Ishikawa (cell line): ENCODE measurements around the gene TIFAB.

Source experiments
- CEBPB ChIP-seq: IDR thresholded peaks from 2 replicates; pipeline ENCODE4 v1.6.1; 2012
- CREB1 ChIP-seq: IDR thresholded peaks from 2 replicates; pipeline ENCODE4 v1.6.1; 2012; ENCODE audit warnings: low read depth
- EGR1 ChIP-seq: IDR thresholded peaks from 2 replicates; pipeline ENCODE4 v1.6.1; 2012
- EP300 ChIP-seq: IDR thresholded peaks from 2 replicates; pipeline ENCODE4 v1.6.1; 2012; ENCODE audit warnings: borderline replicate concordance
- FOXM1 ChIP-seq: IDR thresholded peaks from 2 replicates; pipeline ENCODE4 v1.6.1; 2012; ENCODE audit warnings: low read depth, borderline replicate concordance
- NFIC ChIP-seq: IDR thresholded peaks from 2 replicates; pipeline ENCODE4 v1.6.1; 2012
- RAD21 ChIP-seq: IDR thresholded peaks from 2 replicates; pipeline ENCODE4 v1.6.1; 2012; ENCODE audit warnings: low read depth
- TAF1 ChIP-seq: IDR thresholded peaks from 2 replicates; pipeline ENCODE4 v1.6.1; 2012; ENCODE audit warnings: low read depth, mild to moderate bottlenecking
- TCF12 ChIP-seq: IDR thresholded peaks from 2 replicates; pipeline ENCODE4 v1.6.1; 2012; ENCODE audit warnings: low read depth
- TEAD4 ChIP-seq: IDR thresholded peaks from 2 replicates; pipeline ENCODE4 v1.6.1; 2012
- YY1 ChIP-seq: IDR thresholded peaks from 2 replicates; pipeline ENCODE4 v1.6.1; 2012; ENCODE audit warnings: low read depth
- ZBTB7A ChIP-seq: IDR thresholded peaks from 2 replicates; pipeline ENCODE4 v1.6.1; 2012; ENCODE audit warnings: low read depth
- TF ChIP-seq, protein P1 (sequence below): IDR thresholded peaks from 2 replicates; pipeline ENCODE4 v1.6.1; 2012
- TF ChIP-seq, protein P2 (sequence below): IDR thresholded peaks from 2 replicates; pipeline ENCODE4 v1.6.1; 2012
- TF ChIP-seq, protein P3 (sequence below): IDR thresholded peaks from 2 replicates; pipeline ENCODE4 v1.6.1; 2012; ENCODE audit warnings: low read depth, mild to moderate bottlenecking

Gene TIFAB

DNA sequence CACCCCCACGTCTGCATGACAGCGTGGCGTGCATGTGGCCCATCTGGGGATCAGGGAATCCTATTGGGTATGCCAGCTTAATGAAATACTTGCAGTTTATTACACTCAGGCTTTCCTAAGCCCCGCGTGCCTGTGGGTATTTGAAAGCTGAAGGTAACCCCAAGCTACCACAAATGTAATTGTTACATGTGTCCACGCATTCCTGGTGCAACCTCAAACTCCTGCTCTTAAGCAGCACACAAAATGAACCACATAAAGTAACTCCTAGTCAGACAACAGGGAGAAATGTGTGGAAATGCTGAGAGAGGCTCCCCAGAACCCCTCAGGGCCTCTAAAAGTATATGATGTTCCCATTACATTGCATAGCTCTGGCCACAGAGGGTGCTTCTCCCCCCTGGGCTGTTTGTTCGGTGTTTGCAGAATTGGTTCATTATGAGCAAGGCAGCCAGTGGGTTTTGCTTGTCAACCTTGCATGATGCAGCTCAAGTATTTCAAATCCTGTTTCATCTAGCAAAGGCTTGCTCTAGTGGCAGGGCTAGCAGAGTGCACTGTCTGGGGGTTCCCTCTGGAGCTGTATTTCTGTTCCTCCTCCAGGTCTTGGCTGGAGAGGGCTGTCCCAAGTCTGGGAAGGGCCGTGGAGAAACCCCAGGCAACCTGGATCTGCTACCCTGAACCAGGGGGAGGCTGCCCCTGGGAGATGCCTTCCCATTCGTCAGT is 3.2 kb downstream of the TIFAB start:
- TF ChIP-seq RAD21 (no peak), TAF1 (no peak)
- TF ChIP-seq, protein P1, sequence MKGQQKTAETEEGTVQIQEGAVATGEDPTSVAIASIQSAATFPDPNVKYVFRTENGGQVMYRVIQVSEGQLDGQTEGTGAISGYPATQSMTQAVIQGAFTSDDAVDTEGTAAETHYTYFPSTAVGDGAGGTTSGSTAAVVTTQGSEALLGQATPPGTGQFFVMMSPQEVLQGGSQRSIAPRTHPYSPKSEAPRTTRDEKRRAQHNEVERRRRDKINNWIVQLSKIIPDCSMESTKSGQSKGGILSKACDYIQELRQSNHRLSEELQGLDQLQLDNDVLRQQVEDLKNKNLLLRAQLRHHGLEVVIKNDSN = no peak

DNA sequence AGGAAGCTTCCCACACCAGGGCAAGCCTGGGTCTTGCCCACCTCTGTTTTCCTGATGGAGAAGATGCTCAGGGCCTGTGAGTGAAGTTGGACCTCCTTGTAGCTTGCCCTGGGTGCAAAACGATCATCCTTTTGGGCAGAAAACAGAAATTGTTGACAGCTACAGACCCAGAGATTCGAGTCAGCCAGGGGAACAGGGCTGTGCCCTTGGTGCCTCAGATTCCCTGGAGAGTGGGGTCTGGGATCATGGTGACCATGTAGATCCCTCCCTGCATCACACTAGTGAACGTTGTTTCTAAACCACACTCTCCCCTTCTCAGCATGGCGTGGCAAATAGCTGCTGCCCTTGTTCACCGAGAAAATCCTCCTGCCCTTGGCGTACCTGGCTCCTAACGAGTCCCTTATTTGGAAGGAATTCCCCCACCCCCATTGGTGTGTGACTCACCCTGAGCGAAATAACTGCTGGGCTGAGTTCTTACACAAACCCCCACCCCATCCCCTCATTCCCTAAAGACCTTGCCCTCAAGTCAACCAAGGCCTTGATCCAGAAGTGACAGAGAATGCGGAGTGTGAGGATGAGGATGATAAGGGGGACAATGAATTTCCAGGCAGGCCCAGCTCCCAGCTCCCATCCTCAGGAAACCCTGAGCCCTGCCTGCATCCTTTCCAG is 3.9 kb downstream of the TIFAB start:
- no peak for TF ChIP-seq CEBPB
- TF ChIP-seq, protein P2, sequence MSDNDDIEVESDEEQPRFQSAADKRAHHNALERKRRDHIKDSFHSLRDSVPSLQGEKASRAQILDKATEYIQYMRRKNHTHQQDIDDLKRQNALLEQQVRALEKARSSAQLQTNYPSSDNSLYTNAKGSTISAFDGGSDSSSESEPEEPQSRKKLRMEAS = no peak
- no peak for TF ChIP-seq ZBTB7A
- no peak for TF ChIP-seq NFIC
- no peak for TF ChIP-seq CREB1
- no peak for TF ChIP-seq EP300
- TF ChIP-seq, protein P1 = no peak
- no peak for TF ChIP-seq TAF1
- no peak for TF ChIP-seq TEAD4

DNA sequence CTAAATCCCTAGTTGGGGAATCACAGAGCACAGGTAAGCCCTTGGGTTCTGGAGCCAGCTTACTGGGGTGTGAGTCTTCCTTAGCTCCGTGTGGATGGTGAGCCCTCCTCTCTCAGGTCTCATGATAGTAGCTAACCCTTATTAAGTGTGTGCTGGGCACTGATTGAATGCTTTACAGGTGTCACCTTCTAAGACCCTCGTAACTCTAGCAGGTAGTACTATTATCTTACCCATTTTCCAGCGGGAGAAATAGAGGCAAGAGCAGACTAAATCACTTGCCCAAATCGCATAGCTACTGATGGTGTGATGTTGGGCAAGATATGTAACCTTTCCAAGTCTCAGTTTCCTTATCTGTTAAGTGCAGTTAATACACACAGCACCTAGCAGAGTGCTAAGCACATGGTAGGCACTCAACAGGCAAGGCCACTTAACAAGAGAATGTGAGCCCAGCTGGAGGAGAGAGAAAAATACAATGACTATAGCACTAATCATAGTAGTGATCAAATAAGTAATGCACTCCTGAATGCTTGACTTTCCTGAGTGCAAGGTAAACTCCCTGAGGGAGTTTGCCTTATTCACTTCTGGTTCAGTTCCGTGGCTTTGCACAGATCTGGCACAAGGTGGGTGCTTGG is 4.7 kb downstream of the TIFAB start, which contains the start of gene DCANP1:
TSS of gene DCANP1 (minus strand) at position 51 of the 632 bp plus-strand sequence. CDS start 240 bp downstream, outside the sequence.
- no peak for TF ChIP-seq TAF1
- TF ChIP-seq FOXM1 = no peak
- no peak for TF ChIP-seq ZBTB7A
- TF ChIP-seq TEAD4 = no peak
- no peak for TF ChIP-seq EGR1
- no peak for TF ChIP-seq CREB1
- TF ChIP-seq TCF12 = no peak
- no peak for TF ChIP-seq NFIC
- TF ChIP-seq RAD21 = no peak
- TF ChIP-seq, protein P3, sequence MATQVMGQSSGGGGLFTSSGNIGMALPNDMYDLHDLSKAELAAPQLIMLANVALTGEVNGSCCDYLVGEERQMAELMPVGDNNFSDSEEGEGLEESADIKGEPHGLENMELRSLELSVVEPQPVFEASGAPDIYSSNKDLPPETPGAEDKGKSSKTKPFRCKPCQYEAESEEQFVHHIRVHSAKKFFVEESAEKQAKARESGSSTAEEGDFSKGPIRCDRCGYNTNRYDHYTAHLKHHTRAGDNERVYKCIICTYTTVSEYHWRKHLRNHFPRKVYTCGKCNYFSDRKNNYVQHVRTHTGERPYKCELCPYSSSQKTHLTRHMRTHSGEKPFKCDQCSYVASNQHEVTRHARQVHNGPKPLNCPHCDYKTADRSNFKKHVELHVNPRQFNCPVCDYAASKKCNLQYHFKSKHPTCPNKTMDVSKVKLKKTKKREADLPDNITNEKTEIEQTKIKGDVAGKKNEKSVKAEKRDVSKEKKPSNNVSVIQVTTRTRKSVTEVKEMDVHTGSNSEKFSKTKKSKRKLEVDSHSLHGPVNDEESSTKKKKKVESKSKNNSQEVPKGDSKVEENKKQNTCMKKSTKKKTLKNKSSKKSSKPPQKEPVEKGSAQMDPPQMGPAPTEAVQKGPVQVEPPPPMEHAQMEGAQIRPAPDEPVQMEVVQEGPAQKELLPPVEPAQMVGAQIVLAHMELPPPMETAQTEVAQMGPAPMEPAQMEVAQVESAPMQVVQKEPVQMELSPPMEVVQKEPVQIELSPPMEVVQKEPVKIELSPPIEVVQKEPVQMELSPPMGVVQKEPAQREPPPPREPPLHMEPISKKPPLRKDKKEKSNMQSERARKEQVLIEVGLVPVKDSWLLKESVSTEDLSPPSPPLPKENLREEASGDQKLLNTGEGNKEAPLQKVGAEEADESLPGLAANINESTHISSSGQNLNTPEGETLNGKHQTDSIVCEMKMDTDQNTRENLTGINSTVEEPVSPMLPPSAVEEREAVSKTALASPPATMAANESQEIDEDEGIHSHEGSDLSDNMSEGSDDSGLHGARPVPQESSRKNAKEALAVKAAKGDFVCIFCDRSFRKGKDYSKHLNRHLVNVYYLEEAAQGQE = no peak

DNA sequence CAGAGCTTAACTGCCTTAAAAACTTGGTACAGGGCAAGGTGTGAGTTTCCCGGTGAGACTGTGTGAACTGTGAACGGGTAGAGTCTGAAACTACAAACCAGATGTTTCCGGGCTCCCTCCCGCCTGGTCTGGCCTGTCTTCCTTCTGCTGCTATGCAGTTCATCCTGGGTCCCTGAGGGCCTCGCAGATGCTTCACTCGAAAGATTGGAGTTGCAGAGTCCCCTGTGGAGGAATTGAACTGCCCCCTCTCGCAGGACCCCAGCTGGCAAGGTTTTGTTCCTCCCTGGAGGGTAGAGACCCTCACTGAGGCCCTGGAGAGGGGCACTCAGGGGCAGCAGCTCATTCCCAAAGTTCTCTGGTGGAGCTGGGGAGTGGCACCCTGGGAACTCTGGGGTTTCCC is 5.5 kb downstream of the TIFAB start:
- TF ChIP-seq RAD21 = no peak
- no peak for TF ChIP-seq FOXM1
- TF ChIP-seq TAF1 = no peak
- TF ChIP-seq NFIC = no peak
- TF ChIP-seq, protein P1 = no peak
- TF ChIP-seq, protein P2 = no peak

DNA sequence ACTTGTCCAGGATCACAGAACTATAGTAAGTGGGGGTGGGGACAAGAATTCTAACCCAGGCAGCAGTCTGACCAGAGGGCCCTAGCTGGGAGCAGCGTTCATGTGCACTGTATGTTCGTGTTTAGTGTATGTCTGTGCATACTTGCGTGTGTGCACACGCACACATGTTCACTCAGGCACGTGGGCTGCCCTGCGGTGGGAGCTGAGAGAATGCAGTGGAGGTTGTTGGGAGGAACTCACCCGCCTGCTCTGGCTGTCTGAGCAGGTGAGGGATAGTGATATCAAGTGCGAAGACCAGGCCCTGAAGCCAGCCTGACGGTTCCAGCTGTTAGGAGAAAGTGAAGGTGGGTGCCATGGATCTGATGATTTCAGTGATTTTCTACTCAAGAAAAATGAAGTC is 5.9 kb downstream of the TIFAB start:
- TF ChIP-seq EGR1 = no peak
- TF ChIP-seq TCF12 = no peak
- no peak for TF ChIP-seq TAF1
- TF ChIP-seq, protein P2 = no peak
- TF ChIP-seq, protein P1 = no peak
- TF ChIP-seq YY1 = no peak
- no peak for TF ChIP-seq CREB1
- no peak for TF ChIP-seq RAD21
- no peak for TF ChIP-seq TEAD4
- TF ChIP-seq NFIC = no peak
- no peak for TF ChIP-seq CEBPB
- no peak for TF ChIP-seq EP300
- TF ChIP-seq FOXM1 = no peak
- TF ChIP-seq, protein P3 = no peak
- TF ChIP-seq ZBTB7A = no peak
